ENCODE measurements around the gene CDK14. TPM values are rescaled to one million over a fixed set of nuclear protein-coding genes. Genes with fewer than 3 reads are reported as not detected.

CDK14 gene
- total RNA-seq, 2 experiments from 2014 or later, result 0.05 to 0.27 TPM

- no peak for ATAC-seq
- ChIA-PET POLR2A (no interaction called here), CTCF (no interaction called here)
- intact Hi-C loops (cut with micrococcal nuclease), result no loop called here
- Mint-ChIP-seq H3K9me3 (peaks cover 6% of the 10 kb centered on the region), H3K4me1 (ENCODE audit: low read depth) (no peaks in the 10 kb centered on the region), H3K36me3 (ENCODE audit: low read depth) (no peaks in the 10 kb centered on the region), H3K4me3 (no peak overlapping the region), H3K27me3 (no peaks in the 10 kb centered on the region), H3K27ac (no peak overlapping the region)
- DNase-seq, result no peak
- TF ChIP-seq CTCF (IDR thresholded peaks at IDR 0.05), result no peak
Measured at GRCh38 chr7:90832726-90833125, 236.6 kb downstream of the CDK14 start.

DNA sequence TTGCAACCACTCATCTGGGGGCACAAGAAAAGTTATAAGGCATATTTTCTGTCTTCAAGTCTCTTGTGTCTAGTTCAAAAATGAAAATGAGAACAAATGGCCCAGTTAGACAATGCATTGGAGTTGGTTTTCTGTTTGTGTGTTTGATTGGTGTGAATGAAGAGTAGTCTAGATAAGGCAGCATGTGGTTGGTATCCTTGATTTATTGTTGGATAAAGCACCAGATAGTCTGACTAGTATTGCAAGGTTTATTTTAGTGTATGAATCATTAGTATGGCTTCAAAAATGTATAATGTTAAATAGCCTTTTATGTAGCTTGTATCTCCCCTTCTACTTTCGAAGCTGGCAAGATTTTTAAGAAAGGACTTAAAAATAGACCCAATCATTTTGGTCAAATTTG lies 237.3 kb downstream of the CDK14 start:
- TF ChIP-seq CTCF (IDR thresholded peaks at IDR 0.05), result no peak
- Mint-ChIP-seq H3K27me3 (no peaks in the 10 kb centered on the region), H3K9me3 (peaks cover 10% of the 10 kb centered on the region), H3K4me3 (no peak overlapping the region), H3K4me1 (ENCODE audit: low read depth) (no peaks in the 10 kb centered on the region), H3K27ac (no peak overlapping the region), H3K36me3 (ENCODE audit: low read depth) (no peaks in the 10 kb centered on the region)
- no peak for DNase-seq
- CTCF ChIA-PET, result no interaction called here
- intact Hi-C loops (cut with micrococcal nuclease), result no loop called here
- ATAC-seq, result no peak
- POLR2A ChIA-PET, result no interaction called here

- ChIA-PET POLR2A (no interaction called here), CTCF (no interaction called here)
- Mint-ChIP-seq H3K27ac (no peak overlapping the region), H3K9me3 (peaks cover 18% of the 10 kb centered on the region), H3K27me3 (no peaks in the 10 kb centered on the region), H3K4me1 (ENCODE audit: low read depth) (no peaks in the 10 kb centered on the region), H3K36me3 (ENCODE audit: low read depth) (no peaks in the 10 kb centered on the region), H3K4me3 (no peak overlapping the region)
- TF ChIP-seq CTCF (IDR thresholded peaks at IDR 0.05), result no peak
- no peak for DNase-seq
- intact Hi-C loops (cut with micrococcal nuclease), result no loop called here
- no peak for ATAC-seq
Measured at GRCh38 chr7:90834771-90835170, 238.7 kb downstream of the CDK14 start.

DNA sequence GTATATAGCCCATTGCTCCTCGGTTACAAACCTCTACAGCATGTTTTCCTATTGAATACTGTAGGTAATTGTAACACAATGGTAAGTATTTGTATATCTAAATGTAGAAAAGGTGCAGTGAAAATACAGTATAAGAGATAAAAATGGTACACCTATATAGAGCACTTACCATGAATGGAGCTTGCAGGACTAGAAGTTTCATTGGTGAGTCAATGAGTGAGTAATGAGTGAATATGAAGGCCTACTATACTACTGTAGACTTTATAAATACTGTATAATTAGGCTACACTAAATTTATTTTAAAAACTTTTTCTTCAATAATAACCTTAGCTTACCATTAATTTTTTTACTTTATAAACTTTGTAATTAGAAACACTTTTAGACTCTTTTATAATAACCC lies 239.7 kb downstream of the CDK14 start:
- Mint-ChIP-seq H3K27me3 (no peaks in the 10 kb centered on the region), H3K9me3 (peaks cover 15% of the 10 kb centered on the region), H3K4me3 (no peak overlapping the region), H3K27ac (no peak overlapping the region), H3K4me1 (ENCODE audit: low read depth) (no peaks in the 10 kb centered on the region), H3K36me3 (ENCODE audit: low read depth) (no peaks in the 10 kb centered on the region)
- POLR2A ChIA-PET, result no interaction called here
- no peak for DNase-seq
- intact Hi-C loops (cut with micrococcal nuclease), result no loop called here
- no peak for ATAC-seq
- TF ChIP-seq CTCF (IDR thresholded peaks at IDR 0.05), result no peak
- CTCF ChIA-PET, result no interaction called here

DNA sequence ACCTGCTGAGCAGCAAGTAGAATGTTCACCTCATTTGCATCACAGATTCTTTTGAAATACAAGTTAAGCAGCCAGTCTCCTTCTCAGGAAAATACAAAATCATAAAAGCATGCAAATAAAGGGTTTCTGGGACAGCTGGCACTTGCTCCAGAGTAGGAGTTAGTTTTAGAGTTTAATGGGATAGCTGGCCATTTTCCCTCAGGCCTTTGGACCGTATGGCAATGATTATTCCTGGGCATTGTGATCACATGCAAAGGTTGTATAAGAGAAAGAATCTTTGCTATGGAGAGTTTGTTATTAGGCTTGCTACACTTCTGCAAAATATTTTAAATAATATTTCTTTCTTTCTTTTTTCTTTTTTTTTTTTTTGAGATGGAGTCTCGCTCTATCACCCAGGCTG lies 240.8 kb downstream of the CDK14 start:
- no peaks in the 10 kb centered on the region for H3K27me3 Mint-ChIP-seq

More for the DNA sequence above, 240.8 kb downstream of the CDK14 start:
- no peak overlapping the region for H3K27ac Mint-ChIP-seq
- peaks cover 15% of the 10 kb centered on the region for H3K9me3 Mint-ChIP-seq
- no peak overlapping the region for H3K4me3 Mint-ChIP-seq
- intact Hi-C loops (cut with micrococcal nuclease), result no loop called here
- ATAC-seq (no peak), DNase-seq (no peak)
- no peak for TF ChIP-seq CTCF (IDR thresholded peaks at IDR 0.05)
- CTCF ChIA-PET, result no interaction called here
- POLR2A ChIA-PET, result no interaction called here
- no peaks in the 10 kb centered on the region for H3K36me3 Mint-ChIP-seq (ENCODE audit: low read depth)
- no peaks in the 10 kb centered on the region for H3K4me1 Mint-ChIP-seq (ENCODE audit: low read depth)
